OCI-LY1 (cell line): ENCODE data around the gene C4A.

ENCODE experiments used
- H2AFZ ChIP-seq: fragments of 200-600 bp; sonication (generic), shearing (Covaris generic); 2 replicates; pipeline ENCODE4 v1.6.0; 2014; ENCODE audit warnings: antibody characterized with exemption, mild to moderate bottlenecking, low read length
- H3F3A ChIP-seq: fragments of 200-600 bp; sonication (generic), shearing (Covaris generic); 2 replicates; pipeline ENCODE4 v1.6.0; 2014; ENCODE audit warnings: mild to moderate bottlenecking, antibody characterized with exemption, low read length, moderate library complexity; ENCODE audit not compliant: insufficient read depth
- H3K27ac ChIP-seq: fragments of 200-600 bp; sonication (generic); 2 replicates; pipeline ENCODE4 v1.5.1; 2014; ENCODE audit warnings: low read length, mixed run types, mild to moderate bottlenecking, low read depth; ENCODE audit not compliant: poor library complexity, severe bottlenecking
- H3K27me3 ChIP-seq: fragments of 200-600 bp; sonication (generic); 2 replicates; pipeline ENCODE4 v1.6.0; 2014; ENCODE audit warnings: antibody characterized with exemption, mild to moderate bottlenecking, low read length, moderate library complexity; ENCODE audit not compliant: insufficient read depth
- H3K36me3 ChIP-seq: fragments of 200-600 bp; sonication (generic); 2 replicates; pipeline ENCODE4 v1.6.1; 2014; ENCODE audit warnings: mild to moderate bottlenecking, antibody characterized with exemption, low read length, moderate library complexity, mixed read lengths; ENCODE audit not compliant: insufficient read depth
- H3K4me1 ChIP-seq: fragments of 200-600 bp; sonication (generic); 2 replicates; pipeline ENCODE4 v1.5.1; 2014; ENCODE audit warnings: mild to moderate bottlenecking, low read length, moderate library complexity; ENCODE audit not compliant: insufficient read depth, severe bottlenecking
- H3K4me2 ChIP-seq: fragments of 200-600 bp; sonication (generic), shearing (Covaris generic); 2 replicates; pipeline ENCODE4 v1.6.1; 2014; ENCODE audit warnings: low read length
- H3K4me3 ChIP-seq: fragments of 200-600 bp; sonication (generic); 2 replicates; pipeline ENCODE4 v1.5.1; 2014; ENCODE audit warnings: low read length, low read depth, mild to moderate bottlenecking, mixed read lengths; ENCODE audit not compliant: poor library complexity, severe bottlenecking
- H3K79me2 ChIP-seq: fragments of 200-600 bp; shearing (Covaris generic); 2 replicates; pipeline ENCODE4 v1.6.1; 2016; ENCODE audit warnings: mixed run types, low read length, mixed read lengths; ENCODE audit not compliant: insufficient read depth
- H3K9ac ChIP-seq: fragments of 200-600 bp; sonication (generic), shearing (Covaris generic); 2 replicates; pipeline ENCODE4 v1.6.1; 2014; ENCODE audit warnings: mild to moderate bottlenecking, low read length, mixed read lengths
- H3K9me2 ChIP-seq: fragments of 200-600 bp; sonication (generic), shearing (Covaris generic); 2 replicates; pipeline ENCODE4 v1.6.1; 2014; ENCODE audit warnings: low read depth, mild to moderate bottlenecking, low read length, mixed read lengths
- H3K9me3 ChIP-seq: fragments of 200-600 bp; shearing (Covaris generic); 2 replicates; pipeline ENCODE4 v1.6.1; 2014; ENCODE audit warnings: low read length, mixed read lengths
- H4K20me1 ChIP-seq: fragments of 200-600 bp; sonication (generic), shearing (Covaris generic); 2 replicates; pipeline ENCODE4 v1.6.0; 2016; ENCODE audit warnings: mild to moderate bottlenecking, low read length; ENCODE audit not compliant: insufficient read depth
- EZH2 ChIP-seq: fragments of 200-600 bp; sonication (generic), shearing (Covaris generic); IDR thresholded peaks from 2 replicates; pipeline ENCODE4 v1.8.0; 2017; ENCODE audit warnings: borderline replicate concordance, mixed run types, mild to moderate bottlenecking, antibody characterized with exemption, low read length, moderate library complexity, mixed read lengths
- TF ChIP-seq, protein P1 (sequence below): fragments of 200-600 bp; sonication (generic), shearing (Covaris generic); IDR thresholded peaks from 2 replicates; pipeline ENCODE4 v1.5.1; 2017; ENCODE audit warnings: mild to moderate bottlenecking, antibody characterized with exemption, low read length, moderate library complexity, mixed read lengths

The C4A gene

DNA sequence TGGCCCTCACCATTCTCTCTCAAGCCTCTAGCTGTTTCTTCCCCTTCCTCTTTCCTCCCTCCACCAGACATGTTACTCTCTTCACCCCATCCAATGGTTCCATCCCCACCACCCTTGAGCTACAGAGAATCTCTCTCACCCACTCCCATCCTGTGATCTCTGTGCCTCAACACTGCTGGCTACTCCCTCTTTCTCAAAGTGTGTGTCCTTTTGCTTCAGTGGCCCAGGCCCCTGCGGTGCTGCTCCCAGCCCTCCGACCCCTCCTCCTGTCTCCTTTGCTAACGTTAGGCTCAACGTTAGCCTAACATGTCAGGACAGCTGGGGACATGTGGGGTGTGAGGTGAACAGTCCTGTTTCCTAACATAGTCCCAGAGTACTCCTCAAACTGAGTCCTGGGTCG, 29.0 kb upstream of the C4A start:
- no peak overlapping the region for H3K27ac ChIP-seq
- no peak overlapping the region for H3K9ac ChIP-seq
- peaks cover 7% of the 10 kb centered on the region for H3K4me1 ChIP-seq
- no peaks in the 10 kb centered on the region for H4K20me1 ChIP-seq
- H2AFZ ChIP-seq = no peak overlapping the region
- TF ChIP-seq, protein P1, sequence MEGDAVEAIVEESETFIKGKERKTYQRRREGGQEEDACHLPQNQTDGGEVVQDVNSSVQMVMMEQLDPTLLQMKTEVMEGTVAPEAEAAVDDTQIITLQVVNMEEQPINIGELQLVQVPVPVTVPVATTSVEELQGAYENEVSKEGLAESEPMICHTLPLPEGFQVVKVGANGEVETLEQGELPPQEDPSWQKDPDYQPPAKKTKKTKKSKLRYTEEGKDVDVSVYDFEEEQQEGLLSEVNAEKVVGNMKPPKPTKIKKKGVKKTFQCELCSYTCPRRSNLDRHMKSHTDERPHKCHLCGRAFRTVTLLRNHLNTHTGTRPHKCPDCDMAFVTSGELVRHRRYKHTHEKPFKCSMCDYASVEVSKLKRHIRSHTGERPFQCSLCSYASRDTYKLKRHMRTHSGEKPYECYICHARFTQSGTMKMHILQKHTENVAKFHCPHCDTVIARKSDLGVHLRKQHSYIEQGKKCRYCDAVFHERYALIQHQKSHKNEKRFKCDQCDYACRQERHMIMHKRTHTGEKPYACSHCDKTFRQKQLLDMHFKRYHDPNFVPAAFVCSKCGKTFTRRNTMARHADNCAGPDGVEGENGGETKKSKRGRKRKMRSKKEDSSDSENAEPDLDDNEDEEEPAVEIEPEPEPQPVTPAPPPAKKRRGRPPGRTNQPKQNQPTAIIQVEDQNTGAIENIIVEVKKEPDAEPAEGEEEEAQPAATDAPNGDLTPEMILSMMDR = no peak
- no peak for TF ChIP-seq EZH2
- no peak overlapping the region for H3K4me3 ChIP-seq
- no peaks in the 10 kb centered on the region for H3F3A ChIP-seq
- peaks cover 50% of the 10 kb centered on the region for H3K36me3 ChIP-seq
- no peaks in the 10 kb centered on the region for H3K9me3 ChIP-seq
- H3K27me3 ChIP-seq = no peaks in the 10 kb centered on the region
- H3K79me2 ChIP-seq = no peaks in the 10 kb centered on the region
- H3K4me2 ChIP-seq = no peak overlapping the region
- H3K9me2 ChIP-seq = no peaks in the 10 kb centered on the region

DNA sequence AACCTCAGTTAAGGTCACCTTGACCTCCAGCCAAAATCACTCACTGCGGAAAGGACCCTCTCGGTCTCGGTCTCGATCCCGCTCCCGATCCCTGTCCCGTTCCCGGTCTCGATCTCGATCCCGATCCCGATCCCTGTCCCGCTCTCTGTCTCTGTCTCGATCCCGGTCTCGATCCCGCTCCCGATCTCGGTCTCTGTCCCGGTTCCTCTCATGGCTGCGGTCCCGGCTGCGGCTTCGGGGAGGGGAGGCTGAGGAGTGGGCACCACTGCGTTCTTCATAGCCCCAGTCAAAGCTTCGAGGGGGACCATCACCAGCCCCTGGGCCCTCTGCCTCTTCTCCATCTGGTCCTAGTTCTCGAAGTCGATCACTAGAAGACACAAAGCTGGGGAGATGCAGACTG, 27.3 kb upstream of the C4A start:
- no peak overlapping the region for H3K4me3 ChIP-seq
- peaks cover 5% of the 10 kb centered on the region; the same call in 1 of the 2 replicates for H3K79me2 ChIP-seq
- no peaks in the 10 kb centered on the region for H3K9me3 ChIP-seq
- H3K9me2 ChIP-seq = no peaks in the 10 kb centered on the region
- no peak overlapping the region for H3K4me2 ChIP-seq
- peaks cover 16% of the 10 kb centered on the region for H3K4me1 ChIP-seq
- H3K27ac ChIP-seq = no peak overlapping the region
- peaks cover 50% of the 10 kb centered on the region for H3K36me3 ChIP-seq
- no peaks in the 10 kb centered on the region for H3K27me3 ChIP-seq
- no peaks in the 10 kb centered on the region for H3F3A ChIP-seq
- no peaks in the 10 kb centered on the region for H4K20me1 ChIP-seq
- no peak overlapping the region for H2AFZ ChIP-seq
- H3K9ac ChIP-seq = no peak overlapping the region
- TF ChIP-seq EZH2 = no peak
- TF ChIP-seq, protein P1 = no peak

DNA sequence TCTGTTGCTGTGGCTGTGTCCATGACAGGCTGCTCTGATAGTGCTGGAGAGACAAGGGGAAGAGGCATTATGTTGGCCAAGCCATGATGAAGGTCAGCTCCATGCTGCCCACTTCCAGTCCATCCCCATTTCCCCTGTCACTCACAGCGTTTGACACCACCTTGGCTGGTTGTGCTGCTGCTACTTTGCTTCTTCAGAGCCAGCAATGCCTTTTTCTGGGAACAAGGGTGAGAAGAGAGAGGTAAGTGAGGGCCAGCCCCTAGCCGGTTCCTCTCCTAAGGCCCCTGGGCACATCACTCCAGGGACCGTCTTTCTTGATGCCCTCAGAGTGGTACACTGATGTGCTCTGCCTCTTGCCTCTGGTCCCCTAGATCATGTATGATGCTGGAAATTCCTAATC, 25.1 kb upstream of the C4A start:
- no peak overlapping the region for H3K27ac ChIP-seq
- no peak overlapping the region for H2AFZ ChIP-seq
- no peak overlapping the region for H3K9ac ChIP-seq
- H3K79me2 ChIP-seq = peaks cover 8% of the 10 kb centered on the region; the same call in 1 of the 2 replicates
- peaks cover 24% of the 10 kb centered on the region for H3K4me1 ChIP-seq
- H3F3A ChIP-seq = no peaks in the 10 kb centered on the region
- H3K9me2 ChIP-seq = no peaks in the 10 kb centered on the region
- H4K20me1 ChIP-seq = no peaks in the 10 kb centered on the region
- H3K36me3 ChIP-seq = peaks cover 61% of the 10 kb centered on the region
- no peak overlapping the region for H3K4me3 ChIP-seq
- H3K27me3 ChIP-seq = no peaks in the 10 kb centered on the region
- H3K4me2 ChIP-seq = no peak overlapping the region
- H3K9me3 ChIP-seq = no peaks in the 10 kb centered on the region
- no peak for TF ChIP-seq EZH2
- TF ChIP-seq, protein P1 = no peak
